ENCODE measurements around the gene SOWAHD. TPM values are rescaled to one million over a fixed set of nuclear protein-coding genes. Genes with fewer than 3 reads are reported as not detected.
"Not testable (repeated sequence)": the region's sequence is repeated elsewhere in the genome, so short reads cannot be mapped to it uniquely, and the experiment has no call there.

SOWAHD gene
- polyA plus RNA-seq, 3 donors from 2014 or later: 0.33 to 0.69 TPM; not detected in 1

DNA sequence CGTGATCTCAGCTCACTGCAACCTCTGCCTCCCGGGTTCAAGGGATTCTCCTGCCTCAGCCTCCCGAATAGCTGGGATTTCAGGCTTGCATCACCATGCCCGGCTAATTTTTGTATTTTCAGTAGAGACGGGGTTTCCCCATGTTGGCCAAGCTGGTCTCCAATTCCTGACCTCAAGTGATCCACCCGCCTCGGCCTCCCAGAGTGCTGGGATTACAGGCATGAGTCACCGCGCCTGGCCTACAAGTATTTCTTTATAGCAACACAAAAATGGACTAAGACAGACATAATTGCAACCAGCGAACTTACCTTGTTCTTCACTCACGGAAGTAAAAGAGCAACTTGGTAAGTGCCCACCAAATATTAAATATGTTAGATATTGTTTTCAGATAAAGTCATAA, 10.0 kb downstream of the SOWAHD start:
- not testable (repeated sequence) for H3K4me1 Mint-ChIP-seq; H3K36me3 Mint-ChIP-seq; H3K4me3 Mint-ChIP-seq; H3K27me3 Mint-ChIP-seq (ENCODE audit: low read depth in 3 of 3); H3K9me3 Mint-ChIP-seq; DNase-seq; H3K27ac Mint-ChIP-seq

DNA sequence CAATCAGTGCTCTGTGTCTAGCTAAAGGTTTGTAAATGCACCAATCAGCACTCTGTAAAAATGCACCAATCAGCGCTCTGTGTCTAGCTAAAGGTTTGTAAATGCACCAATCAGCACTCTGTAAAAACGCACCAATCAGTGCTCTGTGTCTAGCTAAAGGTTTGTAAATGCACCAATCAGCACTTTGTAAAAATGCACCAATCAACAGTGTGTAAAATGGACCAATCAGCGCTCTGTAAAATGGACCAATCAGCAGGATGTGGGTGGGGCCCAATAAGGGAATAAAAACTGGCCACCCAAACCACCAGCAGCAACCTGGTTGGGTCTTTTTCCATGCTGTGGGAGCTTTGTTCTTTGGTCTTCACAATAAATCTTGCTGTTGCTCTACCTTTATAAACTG, 11.0 kb downstream of the SOWAHD start:
- not testable (repeated sequence) for H3K36me3 Mint-ChIP-seq; H3K9me3 Mint-ChIP-seq; DNase-seq; H3K27me3 Mint-ChIP-seq (ENCODE audit: low read depth in 3 of 3); H3K4me3 Mint-ChIP-seq; H3K4me1 Mint-ChIP-seq; H3K27ac Mint-ChIP-seq

DNA sequence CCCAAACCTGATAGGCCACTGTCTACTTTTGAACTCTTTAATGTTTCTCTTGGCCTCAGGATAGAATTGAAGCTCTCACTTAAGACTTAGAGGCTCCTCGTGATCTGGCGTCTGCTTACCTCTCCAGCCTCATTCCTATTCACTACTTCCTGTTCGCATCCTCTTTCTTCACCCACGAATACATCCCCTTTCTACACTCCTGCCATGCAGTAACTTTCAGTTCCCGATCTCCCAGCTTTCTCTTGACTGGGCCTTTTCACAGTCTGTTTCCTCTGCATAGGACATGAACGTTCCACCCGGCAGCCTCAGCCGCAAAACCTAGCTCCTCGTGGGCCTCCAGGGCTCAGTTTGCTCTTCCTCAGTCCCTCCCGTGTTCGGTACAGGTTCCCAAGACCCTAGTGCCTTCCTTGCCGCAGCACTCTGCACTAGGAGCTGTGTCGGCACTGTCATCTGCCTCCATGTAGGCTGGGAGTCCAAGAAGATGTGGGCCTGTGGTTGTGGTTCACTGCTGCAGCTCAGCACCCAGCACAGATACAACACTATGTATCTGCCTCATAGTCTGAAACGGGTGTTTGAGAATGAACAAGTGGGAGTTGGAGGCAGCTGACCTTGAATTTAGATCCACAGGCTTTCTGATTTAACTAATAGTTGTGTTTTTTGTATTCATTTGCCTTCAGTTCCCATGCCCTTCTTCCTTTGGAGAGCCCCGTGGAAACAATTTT, 17.3 kb downstream of the SOWAHD start:
- peaks cover 0 to 2% (median 0%) of the 10 kb centered on the region in 3 donors for H3K27me3 Mint-ChIP-seq (ENCODE audit: low read depth in 3 of 3)
- no peak for DNase-seq
- peak overlapping the region in 1 of 5 donors; percentile 4 for H3K4me3 Mint-ChIP-seq
- peaks cover 0 to 4% (median 0%) of the 10 kb centered on the region in 3 donors for H3K36me3 Mint-ChIP-seq
- peak overlapping the region in 4 of 6 donors; percentile 42 to 81 (median 66) for H3K27ac Mint-ChIP-seq
- H3K9me3 Mint-ChIP-seq: no peaks in the 10 kb centered on the region
- H3K4me1 Mint-ChIP-seq: peaks cover 0 to 2% of the 10 kb centered on the region in 2 donors

DNA sequence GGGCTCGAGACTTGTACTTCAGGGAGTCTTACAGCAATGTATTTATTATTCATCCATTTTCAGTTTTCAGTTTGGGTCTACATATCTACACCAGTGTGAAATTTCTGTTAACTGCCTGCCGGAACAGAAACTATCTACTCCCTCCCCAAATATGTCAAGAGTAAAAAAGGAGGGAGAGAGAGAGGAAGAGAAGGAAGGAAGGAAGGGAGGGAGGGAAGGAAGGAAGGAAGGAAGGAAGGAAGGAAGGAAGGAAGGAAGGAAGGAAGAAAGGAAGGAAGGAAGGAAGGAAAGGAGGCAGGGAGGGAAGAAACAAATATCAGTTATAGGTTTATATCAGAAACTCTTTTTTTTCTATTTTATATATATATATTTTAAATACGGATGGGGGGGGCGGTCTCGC, 20.4 kb downstream of the SOWAHD start:
- Mint-ChIP-seq H3K9me3 (no peaks in the 10 kb centered on the region), H3K36me3 (peaks cover 0 to 4% (median 0%) of the 10 kb centered on the region in 3 donors), H3K27ac (peak overlapping the region in 1 of 6 donors; percentile 18), H3K4me3 (no peak overlapping the region), H3K27me3 (ENCODE audit: low read depth in 3 of 3) (no peaks in the 10 kb centered on the region), H3K4me1 (peaks cover 4 to 6% of the 10 kb centered on the region in 2 donors)
- no peak for DNase-seq

DNA sequence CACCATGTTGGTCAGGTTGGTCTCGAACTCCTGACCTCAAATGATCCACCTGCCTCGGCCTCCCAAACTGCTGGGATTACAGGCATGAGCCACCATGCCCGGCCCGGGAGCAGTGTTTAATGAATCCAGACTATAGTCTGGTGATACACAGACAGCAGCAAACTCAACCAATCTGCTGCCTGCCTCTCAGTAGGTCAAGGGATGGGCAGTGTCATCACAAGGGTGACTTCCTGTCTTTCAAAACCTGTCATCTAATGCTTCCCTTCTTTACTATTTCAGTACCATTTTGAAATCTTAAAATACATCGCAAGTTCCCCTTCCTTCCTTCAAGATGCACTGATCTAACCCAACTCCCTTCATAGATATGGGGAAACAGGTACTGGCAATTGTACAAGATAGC, 24.6 kb downstream of the SOWAHD start:
- Mint-ChIP-seq H3K4me3 (no peak overlapping the region), H3K27ac (peak overlapping the region in 2 of 6 donors; percentile 26 to 80), H3K4me1 (peaks cover 7 to 27% of the 10 kb centered on the region in 2 donors), H3K9me3 (no peaks in the 10 kb centered on the region), H3K27me3 (ENCODE audit: low read depth in 3 of 3) (no peaks in the 10 kb centered on the region), H3K36me3 (no peaks in the 10 kb centered on the region)
- no peak for DNase-seq

DNA sequence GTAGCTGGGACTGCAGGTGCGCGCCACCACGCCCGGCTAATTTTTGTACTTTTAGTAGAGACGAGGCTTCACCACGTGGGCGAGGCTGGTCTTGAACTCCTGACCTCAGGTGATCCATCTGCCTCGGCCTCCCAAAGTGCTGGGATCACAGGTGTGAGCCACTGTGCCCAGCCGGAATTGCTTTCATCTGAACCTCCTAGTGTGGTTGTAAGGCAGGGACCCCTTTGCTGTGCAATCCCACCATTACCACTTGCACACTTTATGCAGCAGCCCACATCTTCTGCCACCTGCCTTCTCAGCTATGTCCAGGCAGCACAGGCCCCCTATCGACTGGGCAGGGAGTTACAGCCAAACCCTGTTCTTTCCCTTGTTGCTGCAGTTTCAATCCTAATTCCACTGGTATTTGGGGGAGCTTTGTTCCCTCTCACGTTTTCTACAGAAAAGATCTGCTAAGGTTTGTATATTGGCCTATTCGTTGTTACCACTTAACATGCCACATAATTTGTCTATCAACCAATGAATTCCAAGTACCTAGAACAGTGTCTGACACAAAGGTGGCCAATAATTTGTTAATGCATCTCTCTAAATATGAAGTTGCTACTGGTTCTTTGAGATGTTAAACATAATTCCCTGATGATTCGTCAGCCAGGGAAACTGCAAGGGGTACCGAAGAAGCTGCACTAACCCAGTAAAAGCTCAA, 26.5 kb downstream of the SOWAHD start:
- peak; percentile 34 to 45 (median 42) for DNase-seq
- peaks cover 16 to 42% of the 10 kb centered on the region in 2 donors for H3K4me1 Mint-ChIP-seq
- peak overlapping the region in 3 of 6 donors; percentile 17 to 69 (median 29) for H3K27ac Mint-ChIP-seq
- H3K4me3 Mint-ChIP-seq: no peak overlapping the region
- H3K27me3 Mint-ChIP-seq (ENCODE audit: low read depth in 3 of 3): peaks cover 0 to 6% (median 0%) of the 10 kb centered on the region in 3 donors
- no peaks in the 10 kb centered on the region for H3K9me3 Mint-ChIP-seq
- peaks cover 0 to 4% (median 0%) of the 10 kb centered on the region in 3 donors for H3K36me3 Mint-ChIP-seq

DNA sequence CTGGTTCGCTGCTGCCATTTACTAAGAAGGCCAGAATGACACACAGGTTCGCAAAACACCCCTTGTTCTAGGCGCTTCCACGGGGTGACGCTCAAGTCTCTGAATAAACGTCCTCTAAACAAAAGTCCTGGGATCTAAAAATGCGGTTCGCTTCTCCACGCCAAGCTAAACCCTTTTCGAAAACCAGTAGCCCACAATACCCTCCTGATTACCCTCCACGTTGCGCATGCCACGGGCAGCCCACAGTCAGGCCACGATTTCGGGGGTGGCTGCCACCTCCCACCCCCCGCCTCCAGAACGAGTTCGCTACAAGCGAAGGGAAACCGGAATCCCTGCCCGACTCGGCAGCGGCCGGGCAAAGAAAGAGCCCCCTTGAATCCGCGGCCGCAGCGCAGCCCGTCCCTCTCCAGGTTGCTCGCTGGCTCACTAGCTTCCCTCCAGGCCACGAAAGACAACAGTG, 32.6 kb downstream of the SOWAHD start:
- Mint-ChIP-seq H3K27ac (peak overlapping the region; percentile 90 to 98 (median 97)), H3K27me3 (ENCODE audit: low read depth in 3 of 3) (peaks cover 3 to 8% (median 5%) of the 10 kb centered on the region in 3 donors), H3K4me3 (peak overlapping the region; percentile 92 to 96 (median 94)), H3K9me3 (no peaks in the 10 kb centered on the region), H3K4me1 (peaks cover 27 to 42% of the 10 kb centered on the region in 2 donors), H3K36me3 (peaks cover 0 to 4% (median 0%) of the 10 kb centered on the region in 3 donors)
- peak in 1 of 3 donors; percentile 33 for DNase-seq

DNA sequence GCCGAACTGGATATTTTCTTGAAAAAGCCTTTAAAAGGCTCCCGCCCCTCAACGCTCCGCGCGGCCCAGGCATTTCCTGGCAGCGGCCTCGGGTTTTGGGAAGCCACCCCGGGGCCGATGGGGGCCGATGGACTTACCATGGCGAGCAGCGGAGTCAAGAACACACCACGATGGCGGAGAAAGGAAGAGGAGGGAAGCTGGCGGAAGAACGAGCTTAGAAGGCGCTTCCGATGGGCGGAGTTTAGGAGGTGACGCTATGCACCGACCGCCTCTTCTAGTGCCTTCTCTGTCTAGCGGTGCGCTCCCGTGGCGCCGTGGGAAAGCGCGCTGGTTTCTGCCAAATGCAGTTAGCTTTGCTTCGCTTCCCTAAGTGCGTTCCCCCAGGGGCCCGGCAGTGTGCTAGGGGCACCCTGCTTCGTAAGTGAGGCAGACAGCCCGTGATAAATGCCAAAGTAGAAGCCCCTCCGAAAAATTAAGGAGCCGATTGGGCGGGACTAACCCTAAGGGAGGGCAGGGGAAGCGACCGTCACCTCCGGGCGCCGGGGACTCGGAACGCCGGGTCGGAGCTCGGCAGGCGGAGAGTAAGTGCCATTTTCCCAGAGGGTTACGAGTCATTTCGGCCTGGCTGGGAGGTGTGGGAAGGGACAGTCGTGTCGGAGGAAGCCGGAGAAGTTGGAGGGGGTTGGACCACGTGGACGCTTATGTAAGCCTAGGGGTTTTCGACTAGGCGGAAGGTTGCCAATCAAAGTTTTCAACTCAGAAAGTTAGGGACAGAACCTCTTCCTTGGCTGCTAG, 33.2 kb downstream of the SOWAHD start, which contains the start of gene RPL39:
RPL39 (minus strand) TSS at position 194 of the 795 bp plus-strand sequence; CDS start at position 140, 54 bp downstream.
- Mint-ChIP-seq H3K36me3 (peaks cover 0 to 4% (median under 1%) of the 10 kb centered on the region in 3 donors), H3K27me3 (ENCODE audit: low read depth in 3 of 3) (peaks cover 3 to 8% (median 5%) of the 10 kb centered on the region in 3 donors), H3K4me3 (peak within 1 kb of the TSS; percentile 92 to 96 (median 94)), H3K9me3 (no peaks in the 10 kb centered on the region), H3K4me1 (peaks cover 27 to 40% of the 10 kb centered on the region in 2 donors), H3K27ac (peak within 1 kb of the TSS; percentile 90 to 98 (median 97))
- peak; percentile 75 to 81 (median 81) for DNase-seq

DNA sequence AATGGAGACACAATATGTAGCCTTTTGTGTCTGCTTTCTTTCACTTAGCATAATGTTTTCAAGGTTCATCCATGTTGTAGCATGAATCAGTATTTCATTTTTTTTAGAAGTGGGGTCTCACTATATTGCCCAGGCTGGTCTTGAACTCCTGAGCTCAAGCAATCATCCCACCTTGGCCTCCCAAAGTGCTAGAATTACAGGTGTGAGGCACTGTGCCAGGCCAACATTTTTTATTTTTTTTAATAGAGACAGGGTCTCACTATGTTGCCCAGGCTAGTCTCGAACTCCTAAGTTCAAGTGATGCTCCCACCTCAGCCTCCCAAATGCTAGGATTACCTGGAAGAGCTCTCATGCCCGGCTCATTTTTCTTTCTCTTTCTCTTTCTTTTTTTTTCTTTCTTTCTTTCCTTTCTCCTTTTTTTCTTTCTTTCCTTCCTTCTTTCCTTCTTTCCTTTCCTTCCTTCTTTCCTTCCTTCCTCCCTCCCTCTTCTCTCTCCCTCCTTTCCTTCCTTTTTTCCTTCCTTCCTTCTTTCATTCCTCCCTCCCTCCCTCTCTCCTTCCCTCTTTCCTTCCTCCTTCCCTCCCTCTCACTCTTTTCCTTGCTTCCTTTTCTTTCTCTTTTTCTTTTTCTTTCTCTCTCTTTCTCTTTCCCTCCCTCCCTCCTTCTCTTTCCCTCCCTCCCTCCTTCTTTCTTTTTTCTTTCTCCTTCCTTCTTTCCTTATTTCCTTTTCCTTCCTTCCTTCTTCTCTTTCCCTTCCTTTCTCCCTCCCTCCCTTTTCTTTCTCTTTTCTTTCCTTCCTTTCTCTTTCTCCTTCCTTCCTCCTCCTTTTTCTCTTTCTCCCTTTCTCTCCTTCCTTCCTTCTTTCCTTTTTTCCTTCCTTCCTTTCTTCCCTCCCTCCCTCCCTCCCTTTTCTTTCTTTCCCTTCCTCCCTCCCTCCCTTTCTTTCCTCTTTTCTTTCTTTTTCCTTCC, 43.1 kb downstream of the SOWAHD start:
- Mint-ChIP-seq H3K4me1 (no peaks in the 10 kb centered on the region), H3K4me3 (no peak overlapping the region), H3K9me3 (no peaks in the 10 kb centered on the region), H3K27me3 (ENCODE audit: low read depth in 3 of 3) (peaks cover 0 to 2% (median 0%) of the 10 kb centered on the region in 3 donors), H3K36me3 (peaks cover 0 to 7% (median 0%) of the 10 kb centered on the region in 3 donors), H3K27ac (no peak overlapping the region)
- no peak for DNase-seq

DNA sequence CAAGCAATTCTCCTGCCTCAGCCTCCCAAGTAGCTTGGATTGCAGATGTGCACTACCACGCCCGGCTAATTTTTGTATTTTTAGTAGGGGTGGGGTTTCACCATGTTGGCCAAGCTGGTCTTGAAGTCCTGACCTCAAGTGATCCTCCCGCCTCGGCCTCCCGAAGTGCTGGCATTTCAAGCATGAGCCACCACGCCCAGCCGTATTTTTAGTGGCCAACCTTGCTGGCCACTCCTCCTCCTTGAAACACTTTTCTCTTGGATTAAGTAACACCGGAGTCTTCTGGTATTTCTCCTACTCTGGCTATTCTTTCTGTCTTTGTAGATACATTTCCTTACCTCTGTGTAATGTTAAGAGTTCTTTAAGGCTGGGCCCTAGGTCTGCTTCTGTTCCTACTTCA, 44.2 kb downstream of the SOWAHD start:
- no peak overlapping the region for H3K27ac Mint-ChIP-seq
- DNase-seq: no peak
- peaks cover 0 to 4% (median 0%) of the 10 kb centered on the region in 3 donors for H3K27me3 Mint-ChIP-seq (ENCODE audit: low read depth in 3 of 3)
- H3K9me3 Mint-ChIP-seq: no peaks in the 10 kb centered on the region
- H3K4me3 Mint-ChIP-seq: no peak overlapping the region
- no peaks in the 10 kb centered on the region for H3K4me1 Mint-ChIP-seq
- peaks cover 0 to 5% (median 4%) of the 10 kb centered on the region in 3 donors for H3K36me3 Mint-ChIP-seq

DNA sequence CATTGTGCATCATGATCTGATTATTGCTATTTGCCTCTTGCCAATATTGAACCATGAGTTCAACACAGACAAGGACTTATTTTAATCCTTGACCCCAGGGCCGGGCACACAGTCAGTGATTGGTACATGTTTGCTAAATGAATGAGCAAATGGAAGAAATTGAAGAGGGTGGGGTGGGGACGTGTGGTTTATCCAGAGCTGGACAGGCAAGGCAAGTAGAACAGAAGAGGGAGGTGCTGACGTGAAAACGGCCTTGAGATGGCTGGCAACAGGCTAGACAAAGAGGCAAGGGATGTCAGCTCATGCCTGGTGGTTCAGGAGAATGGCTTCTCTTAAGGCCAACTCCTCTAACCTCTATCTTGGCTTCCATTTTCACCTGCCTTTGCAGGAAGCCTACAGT, 50.1 kb downstream of the SOWAHD start:
- H3K36me3 Mint-ChIP-seq; DNase-seq; H3K27me3 Mint-ChIP-seq (ENCODE audit: low read depth in 3 of 3); H3K4me1 Mint-ChIP-seq; H3K9me3 Mint-ChIP-seq; H3K4me3 Mint-ChIP-seq; H3K27ac Mint-ChIP-seq: not testable (repeated sequence)

DNA sequence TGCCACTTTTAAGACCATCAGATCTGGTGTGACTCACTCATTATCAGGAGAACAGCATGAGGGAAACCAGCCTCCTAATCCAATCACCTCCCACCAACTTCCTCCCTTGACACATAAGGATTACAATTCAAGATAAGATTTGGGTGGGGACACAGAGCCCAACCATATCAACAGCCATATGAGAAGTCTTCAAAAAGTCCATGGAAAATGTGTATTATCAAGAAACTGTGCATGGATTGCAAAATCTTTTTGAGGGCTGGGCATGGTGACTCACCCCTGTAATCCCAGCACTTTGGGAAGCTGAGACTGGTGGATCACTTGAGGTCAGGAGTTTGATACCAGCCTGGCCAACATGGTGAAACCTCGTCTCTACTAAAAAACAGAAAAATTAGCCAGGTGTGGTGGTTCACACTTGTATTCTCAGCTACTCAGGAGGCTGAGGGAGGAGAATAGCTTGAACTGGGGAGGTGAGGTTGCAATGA, 50.8 kb downstream of the SOWAHD start:
- Mint-ChIP-seq H3K36me3 (peaks cover 0 to 5% (median 0%) of the 10 kb centered on the region in 3 donors), H3K4me3 (no peak overlapping the region), H3K9me3 (no peaks in the 10 kb centered on the region), H3K27ac (no peak overlapping the region), H3K4me1 (no peaks in the 10 kb centered on the region), H3K27me3 (ENCODE audit: low read depth in 3 of 3) (peaks cover 0 to 4% (median 3%) of the 10 kb centered on the region in 3 donors)
- no peak for DNase-seq

Measured in immature natural killer cell (primary cell).